T-helper 2 cell (primary cell): Measurements from ENCODE around the gene HNRNPUL2.
A peak's percentile ranks its signal among the peaks of the same experiment; 100 is the strongest.

Experiments
- DNase-seq, 5 experiments: peaks; one replicate each; pipeline versions ENCODE4 v3.0.0 to v3.0.0-alpha.2; 2012 to 2022

Gene HNRNPUL2

GRCh38 chr11:62666259-62666926, 60.9 kb downstream of the HNRNPUL2 start:
- DNase-seq: peak in 1 of 5 experiments; percentile 37

GRCh38 chr11:62665599-62666258, 61.5 kb downstream of the HNRNPUL2 start:
- peak; percentile 21 to 78 (median 54) for DNase-seq

GRCh38 chr11:62665075-62665598, 62.1 kb downstream of the HNRNPUL2 start, which contains the start of the genes C11orf98 and CSKMT:
Gene C11orf98, minus strand, starts transcription at chr11:62665210. Its CDS starts 41 bp downstream, at chr11:62665169.
Gene CSKMT, plus strand, starts transcription at chr11:62665312. Its CDS starts 568 bp downstream, at chr11:62665880.
- DNase-seq: peak; percentile 88 to 94 (median 93)

GRCh38 chr11:62664405-62665074, 62.7 kb downstream of the HNRNPUL2 start:
- DNase-seq: peak in 3 of 5 experiments; percentile 28 to 82 (median 33)
